KMS-11 (cell line): ENCODE measurements around the gene WNT7A.

ENCODE experiments used
- H2AFZ ChIP-seq: fragments of 200-600 bp; sonication (generic); 2 replicates; pipeline ENCODE4 v1.6.1; 2016; ENCODE audit warnings: antibody characterized with exemption, mixed run types, low read depth
- H3K27ac ChIP-seq: fragments of 200-600 bp; sonication (generic); 2 replicates; pipeline ENCODE4 v1.6.1; 2016; ENCODE audit warnings: mild to moderate bottlenecking, mixed run types
- H3K27me3 ChIP-seq: fragments of 200-600 bp; sonication (generic); 2 replicates; pipeline ENCODE4 v1.6.1; 2017; ENCODE audit warnings: mild to moderate bottlenecking, low read depth, mixed run types, moderate library complexity; ENCODE audit not compliant: insufficient read depth
- H3K36me3 ChIP-seq: fragments of 200-600 bp; sonication (generic); 2 replicates; pipeline ENCODE4 v1.6.1; 2017; ENCODE audit warnings: mild to moderate bottlenecking, mixed run types; ENCODE audit not compliant: insufficient read depth
- H3K4me1 ChIP-seq: fragments of 200-600 bp; sonication (generic); 2 replicates; pipeline ENCODE4 v1.6.1; 2016; ENCODE audit warnings: mild to moderate bottlenecking, low read depth, mixed run types; ENCODE audit not compliant: poor library complexity, severe bottlenecking
- H3K4me2 ChIP-seq: fragments of 200-600 bp; sonication (generic); 2 replicates; pipeline ENCODE4 v1.7.0; 2016; ENCODE audit warnings: mild to moderate bottlenecking, mixed run types
- H3K4me3 ChIP-seq: fragments of 200-600 bp; sonication (generic); IDR thresholded peaks from 2 replicates; pipeline ENCODE4 v1.6.1; 2017; ENCODE audit warnings: low read depth, low read length, mixed read lengths; ENCODE audit not compliant: insufficient read depth
- H3K79me2 ChIP-seq: fragments of 200-600 bp; sonication (generic); 2 replicates; pipeline ENCODE4 v1.6.1; 2016; ENCODE audit warnings: low read depth, mixed run types; ENCODE audit not compliant: insufficient read depth
- H3K9ac ChIP-seq: fragments of 200-600 bp; sonication (generic); 2 replicates; pipeline ENCODE4 v1.6.1; 2016; ENCODE audit warnings: mild to moderate bottlenecking, mixed run types
- H4K20me1 ChIP-seq: fragments of 200-600 bp; sonication (generic); 2 replicates; pipeline ENCODE4 v1.6.1; 2016; ENCODE audit warnings: mild to moderate bottlenecking, mixed run types; ENCODE audit not compliant: insufficient read depth
- TF ChIP-seq, protein P1 (sequence below): fragments of 200-600 bp; sonication (generic); conservative IDR thresholded peaks from 2 replicates; pipeline ENCODE4 v1.6.1; 2017; ENCODE audit warnings: low read depth, mild to moderate bottlenecking, antibody characterized with exemption, low read length, moderate library complexity, mixed read lengths

WNT7A gene

DNA sequence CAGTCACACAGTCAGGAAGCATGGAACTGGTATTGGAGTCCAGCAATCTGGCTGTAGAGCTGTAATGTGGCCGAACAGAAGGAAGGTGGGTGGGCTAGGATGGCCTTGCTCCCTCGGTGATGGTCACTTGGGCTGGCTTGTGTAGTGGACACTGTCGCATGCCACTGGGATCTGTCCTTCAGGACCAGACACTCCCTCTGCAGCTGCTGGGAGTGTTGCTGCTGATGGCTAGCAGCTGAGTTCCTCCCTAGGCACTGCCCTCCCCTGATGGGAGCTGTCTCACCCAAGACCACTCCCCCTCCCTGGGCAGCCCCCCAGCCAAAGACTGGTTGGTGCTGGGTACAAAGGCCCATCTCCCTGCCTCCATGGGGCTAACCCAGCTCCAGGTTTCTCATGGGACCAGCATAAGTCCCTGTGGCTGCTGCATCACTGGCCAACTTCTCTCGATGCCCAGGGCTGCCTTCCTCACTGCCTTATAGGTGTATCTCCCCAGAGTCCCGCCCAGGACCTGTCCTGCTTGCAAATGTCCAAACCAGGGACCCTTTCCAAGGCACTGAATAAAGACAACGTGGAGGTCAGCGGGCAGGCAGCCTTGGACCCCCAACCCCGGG, 48.4 kb downstream of the WNT7A start:
- Histone ChIP-seq H3K4me1 (no peaks in the 10 kb centered on the region), H3K27me3 (peaks cover 5% of the 10 kb centered on the region; the same call in 1 of the 2 replicates), H3K4me3 (no peak overlapping the region), H4K20me1 (no peaks in the 10 kb centered on the region), H3K79me2 (no peaks in the 10 kb centered on the region), H3K27ac (no peak overlapping the region), H2AFZ (no peak overlapping the region), H3K36me3 (no peaks in the 10 kb centered on the region), H3K9ac (no peak overlapping the region), H3K4me2 (no peak overlapping the region)
- TF ChIP-seq, protein P1, sequence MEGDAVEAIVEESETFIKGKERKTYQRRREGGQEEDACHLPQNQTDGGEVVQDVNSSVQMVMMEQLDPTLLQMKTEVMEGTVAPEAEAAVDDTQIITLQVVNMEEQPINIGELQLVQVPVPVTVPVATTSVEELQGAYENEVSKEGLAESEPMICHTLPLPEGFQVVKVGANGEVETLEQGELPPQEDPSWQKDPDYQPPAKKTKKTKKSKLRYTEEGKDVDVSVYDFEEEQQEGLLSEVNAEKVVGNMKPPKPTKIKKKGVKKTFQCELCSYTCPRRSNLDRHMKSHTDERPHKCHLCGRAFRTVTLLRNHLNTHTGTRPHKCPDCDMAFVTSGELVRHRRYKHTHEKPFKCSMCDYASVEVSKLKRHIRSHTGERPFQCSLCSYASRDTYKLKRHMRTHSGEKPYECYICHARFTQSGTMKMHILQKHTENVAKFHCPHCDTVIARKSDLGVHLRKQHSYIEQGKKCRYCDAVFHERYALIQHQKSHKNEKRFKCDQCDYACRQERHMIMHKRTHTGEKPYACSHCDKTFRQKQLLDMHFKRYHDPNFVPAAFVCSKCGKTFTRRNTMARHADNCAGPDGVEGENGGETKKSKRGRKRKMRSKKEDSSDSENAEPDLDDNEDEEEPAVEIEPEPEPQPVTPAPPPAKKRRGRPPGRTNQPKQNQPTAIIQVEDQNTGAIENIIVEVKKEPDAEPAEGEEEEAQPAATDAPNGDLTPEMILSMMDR = no peak

DNA sequence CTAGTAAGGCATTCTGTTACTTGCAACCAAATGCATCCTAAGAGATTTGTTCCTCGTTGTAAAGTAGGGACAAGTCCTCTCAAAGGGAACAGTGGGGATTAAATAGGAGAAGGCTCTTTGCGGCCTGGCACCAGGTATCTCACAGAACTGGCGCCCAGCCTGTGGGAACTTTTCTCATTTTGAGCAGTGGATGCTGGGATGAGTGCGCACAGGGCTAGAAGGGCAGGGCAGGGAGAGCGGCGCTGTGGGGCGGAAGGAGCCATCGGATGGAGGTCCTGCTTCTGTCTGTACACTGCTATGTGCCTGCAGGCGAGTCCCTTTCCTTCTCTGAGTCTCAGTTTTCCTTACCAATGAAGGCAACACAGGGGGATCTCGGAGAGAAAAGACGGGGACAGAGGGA, 50.6 kb downstream of the WNT7A start:
- Histone ChIP-seq H2AFZ (no peak overlapping the region), H3K4me1 (no peaks in the 10 kb centered on the region), H3K4me3 (no peak overlapping the region), H3K27me3 (peaks cover 5% of the 10 kb centered on the region; the same call in 1 of the 2 replicates), H3K27ac (no peak overlapping the region), H3K4me2 (no peak overlapping the region), H3K36me3 (no peaks in the 10 kb centered on the region), H3K9ac (no peak overlapping the region), H3K79me2 (no peaks in the 10 kb centered on the region), H4K20me1 (no peaks in the 10 kb centered on the region)
- TF ChIP-seq, protein P1 = no peak

DNA sequence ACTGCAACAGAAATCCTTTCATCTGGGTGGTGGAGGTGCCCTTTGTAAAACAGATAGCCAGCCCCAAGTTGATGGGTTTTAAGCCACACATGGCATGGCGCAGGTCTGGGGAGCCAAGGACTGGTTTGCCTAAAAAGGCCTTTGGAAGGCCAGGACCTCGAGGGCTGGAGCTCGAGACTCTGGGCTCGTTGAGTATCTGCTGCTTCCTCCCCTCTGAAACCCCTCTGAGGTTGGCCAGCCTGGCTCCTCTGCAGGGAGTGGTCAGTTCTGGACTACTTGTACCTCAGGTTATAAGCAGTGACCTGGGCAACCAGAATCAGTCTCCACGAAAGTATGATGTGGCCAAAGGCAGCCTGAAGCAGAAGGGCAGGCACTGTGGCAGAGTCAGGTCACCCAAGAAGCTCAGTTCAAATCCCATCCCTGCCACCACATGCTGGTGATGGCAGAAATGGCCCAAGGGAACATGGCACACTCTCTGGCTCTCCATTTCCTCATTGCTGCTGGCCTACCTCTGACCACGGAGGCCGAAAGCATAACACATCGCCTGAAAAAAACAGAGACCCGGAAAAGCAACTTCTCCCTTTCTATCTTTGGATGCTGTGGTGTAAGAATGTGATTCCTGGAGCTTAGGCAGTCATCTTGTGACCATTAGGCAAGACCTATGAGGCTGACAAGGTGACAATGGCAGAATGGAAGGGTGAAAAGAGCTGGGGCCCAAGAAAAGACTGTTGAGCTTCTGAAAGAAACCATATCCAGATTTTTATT, 51.2 kb downstream of the WNT7A start:
- no peak overlapping the region for H3K9ac ChIP-seq
- H3K79me2 ChIP-seq = no peaks in the 10 kb centered on the region
- no peak overlapping the region for H2AFZ ChIP-seq
- peaks cover 5% of the 10 kb centered on the region; the same call in 1 of the 2 replicates for H3K27me3 ChIP-seq
- no peak overlapping the region for H3K27ac ChIP-seq
- H3K36me3 ChIP-seq = no peaks in the 10 kb centered on the region
- TF ChIP-seq, protein P1 = no peak
- H3K4me3 ChIP-seq = no peak overlapping the region
- H3K4me2 ChIP-seq = no peak overlapping the region
- no peaks in the 10 kb centered on the region for H4K20me1 ChIP-seq
- no peaks in the 10 kb centered on the region for H3K4me1 ChIP-seq

DNA sequence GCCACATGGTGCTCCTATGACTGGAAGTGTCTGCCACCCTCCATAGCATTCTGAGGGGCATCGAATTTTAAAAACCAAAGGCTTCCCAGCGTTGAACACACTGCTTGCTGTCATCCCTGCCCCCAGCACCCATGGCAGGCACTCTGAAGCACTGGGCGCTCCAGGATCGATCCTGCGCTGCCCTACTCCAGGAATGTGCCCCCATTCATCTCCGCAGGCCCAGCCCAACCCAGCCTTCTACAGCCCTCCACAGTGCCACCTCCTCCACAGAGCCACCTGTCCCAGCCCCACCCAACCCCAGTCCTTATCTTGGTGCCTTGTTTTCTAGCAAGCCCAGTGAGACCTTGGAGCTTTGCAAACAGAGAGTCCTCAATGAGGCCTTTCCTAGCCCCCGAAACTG, 52.2 kb downstream of the WNT7A start:
- Histone ChIP-seq H3K4me3 (no peak overlapping the region), H3K4me1 (no peaks in the 10 kb centered on the region), H3K27me3 (peaks cover 5% of the 10 kb centered on the region; the same call in 1 of the 2 replicates), H3K36me3 (no peaks in the 10 kb centered on the region), H3K4me2 (no peak overlapping the region), H3K9ac (no peak overlapping the region), H3K79me2 (no peaks in the 10 kb centered on the region), H4K20me1 (no peaks in the 10 kb centered on the region), H2AFZ (no peak overlapping the region), H3K27ac (no peak overlapping the region)
- TF ChIP-seq, protein P1 = no peak
